C1 segment of cervical spinal cord (tissue), 14 donors: ENCODE measurements around the gene TM4SF18.
"Not testable (repeated sequence)": the region's sequence is repeated elsewhere in the genome, so short reads cannot be mapped to it uniquely, and the experiment has no call there.

ENCODE experiments used
- DNase-seq, 14 donors: peaks; one replicate each; lab custom pipeline; 2025; lab: John Stamatoyannopoulos, UW

The TM4SF18 gene

GRCh38 chr3:149368674-149369497, 35.5 kb upstream of the TM4SF18 start:
- DNase-seq: no peak

- no peak for DNase-seq
Measured at GRCh38 chr3:149368201-149368673, 34.8 kb upstream of the TM4SF18 start.

GRCh38 chr3:149366941-149367840, 33.8 kb upstream of the TM4SF18 start:
- DNase-seq: no peak

- no peak for DNase-seq
Measured at GRCh38 chr3:149366031-149366430, 32.6 kb upstream of the TM4SF18 start.

GRCh38 chr3:149364624-149365023, 31.2 kb upstream of the TM4SF18 start:
- no peak for DNase-seq

GRCh38 chr3:149363053-149363452, 29.6 kb upstream of the TM4SF18 start:
- DNase-seq: no peak

- no peak for DNase-seq
Measured at GRCh38 chr3:149362366-149362765, 28.9 kb upstream of the TM4SF18 start.

- DNase-seq: no peak
Measured at GRCh38 chr3:149356630-149357029, 23.2 kb upstream of the TM4SF18 start.

- no peak for DNase-seq
Measured at GRCh38 chr3:149356044-149356592, 22.7 kb upstream of the TM4SF18 start.

GRCh38 chr3:149353581-149354184, 20.2 kb upstream of the TM4SF18 start:
- DNase-seq: no peak

- peak in 7 of 14 donors; percentile 8 to 41 (median 31) for DNase-seq
Measured at GRCh38 chr3:149352556-149352955, 19.1 kb upstream of the TM4SF18 start.

GRCh38 chr3:149343951-149344350, 10.5 kb upstream of the TM4SF18 start:
- no peak for DNase-seq

GRCh38 chr3:149342413-149343380, 9.3 kb upstream of the TM4SF18 start:
- no peak for DNase-seq

- no peak for DNase-seq
Measured at GRCh38 chr3:149340310-149340933, 7.0 kb upstream of the TM4SF18 start.

- DNase-seq: no peak
Measured at GRCh38 chr3:149339931-149340309, 6.5 kb upstream of the TM4SF18 start.

GRCh38 chr3:149337486-149337885, 4.0 kb upstream of the TM4SF18 start:
- DNase-seq: not testable (repeated sequence)

GRCh38 chr3:149336925-149337324, 3.5 kb upstream of the TM4SF18 start:
- no peak for DNase-seq

- DNase-seq: no peak
Measured at GRCh38 chr3:149332771-149333170, 665 bp downstream of the TM4SF18 start.

GRCh38 chr3:149332227-149332765, 1.1 kb downstream of the TM4SF18 start:
- DNase-seq: no peak

- DNase-seq: no peak
Measured at GRCh38 chr3:149331396-149331795, 2.0 kb downstream of the TM4SF18 start.
